ENCODE measurements around the gene VAMP7.

DNA sequence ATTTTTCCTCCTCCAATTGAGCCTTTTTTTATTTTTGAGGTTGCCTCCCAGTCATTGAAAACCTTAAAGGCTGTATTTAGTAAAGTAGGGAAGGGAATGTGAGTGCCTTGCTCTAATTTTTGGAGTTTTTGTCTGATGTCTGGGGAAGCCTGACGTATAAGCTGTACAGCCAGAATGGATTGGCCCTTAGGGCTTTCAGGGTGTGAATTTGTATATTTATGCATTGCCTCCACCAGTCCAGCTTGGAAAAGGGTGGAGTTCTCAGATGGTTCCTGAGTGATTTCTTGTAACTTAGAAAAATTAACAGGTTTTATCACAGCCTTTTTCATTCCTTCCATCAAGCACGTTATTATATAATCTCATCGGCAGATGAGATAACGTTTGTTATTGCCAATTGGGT lies 107.7 kb downstream of the VAMP7 start:
- TF ChIP-seq POLR2AphosphoS5 (IDR thresholded peaks at IDR 0.05; ENCODE audit: low read depth, low read length), result no peak
- no peak for TF ChIP-seq POLR2A (IDR thresholded peaks at IDR 0.05; ENCODE audit: low read depth, low read length)
- no peak for TF ChIP-seq TAF1 (IDR thresholded peaks at IDR 0.05; ENCODE audit: low read depth, low read length)
- TF ChIP-seq PAX5 (IDR thresholded peaks at IDR 0.05; ENCODE audit: insufficient read depth, low read length, severe bottlenecking), result no peak
- no peak for TF ChIP-seq SPI1 (IDR thresholded peaks at IDR 0.05; ENCODE audit: low read depth, low read length)
- no peak for TF ChIP-seq POU2F2 (IDR thresholded peaks at IDR 0.05; ENCODE audit: low read depth, low read length)
